Measurements from ENCODE around the gene SCAMP1. TPM values are rescaled to one million over a fixed set of nuclear protein-coding genes. Genes with fewer than 3 reads are reported as not detected.

SCAMP1 gene
- total and polyA plus RNA-seq, 4 experiments from 2014 or later = 28.9 to 38.3 (median 31.7) TPM

GRCh38 chr5:78501411-78502352, 141.3 kb downstream of the SCAMP1 start:
- no peaks in the 10 kb centered on the region for H3K36me3 ChIP-seq (ENCODE audit: insufficient read depth, low read length)
- H3K27me3 ChIP-seq (ENCODE audit: insufficient read depth, low read length) = peaks cover 10% of the 10 kb centered on the region
- no peaks in the 10 kb centered on the region for H3K4me1 ChIP-seq (ENCODE audit: insufficient read depth, low read length)
- DNase-seq = no peak
- POLR2A ChIA-PET (ENCODE audit: partially characterized antibody) = no interaction called here
- intact Hi-C loops (cut with micrococcal nuclease) = no loop called here
- Mint-ChIP-seq H3K36me3 (no peaks in the 10 kb centered on the region), H3K4me3 (no peak overlapping the region), H3K27me3 (peaks cover 26 to 53% of the 10 kb centered on the region in 2 donors), H3K27ac (no peak overlapping the region), H3K9me3 (no peaks in the 10 kb centered on the region), H3K4me1 (no peaks in the 10 kb centered on the region)
- no peaks in the 10 kb centered on the region for H3K9me3 ChIP-seq (ENCODE audit: control insufficient read depth in 1 of 2, low read length in 2 of 2)
- no peak overlapping the region for H3K27ac ChIP-seq (ENCODE audit: low read depth, low read length)
- CTCF ChIA-PET (ENCODE audit: partially characterized antibody) = no interaction called here
- H3K4me3 ChIP-seq (ENCODE audit: low read length in 2 of 2) = no peak overlapping the region

GRCh38 chr5:78503958-78504653, 143.7 kb downstream of the SCAMP1 start:
- Mint-ChIP-seq H3K4me3 (no peak overlapping the region), H3K9me3 (no peaks in the 10 kb centered on the region), H3K36me3 (no peaks in the 10 kb centered on the region), H3K4me1 (peaks cover 0 to 5% (median 3%) of the 10 kb centered on the region in 4 donors), H3K27ac (no peak overlapping the region), H3K27me3 (peaks cover 33 to 58% of the 10 kb centered on the region in 2 donors)
- Histone ChIP-seq H3K36me3 (ENCODE audit: insufficient read depth, low read length) (no peaks in the 10 kb centered on the region), H3K4me3 (ENCODE audit: low read length in 2 of 2) (no peak overlapping the region), H3K9me3 (ENCODE audit: control insufficient read depth in 1 of 2, low read length in 2 of 2) (no peaks in the 10 kb centered on the region), H3K4me1 (ENCODE audit: insufficient read depth, low read length) (peaks cover under 1% of the 10 kb centered on the region), H3K27ac (ENCODE audit: low read depth, low read length) (no peak overlapping the region), H3K27me3 (ENCODE audit: insufficient read depth, low read length) (peaks cover 12% of the 10 kb centered on the region)
- POLR2A ChIA-PET (ENCODE audit: partially characterized antibody) = no interaction called here
- intact Hi-C loops (cut with micrococcal nuclease) = no loop called here
- CTCF ChIA-PET (ENCODE audit: partially characterized antibody) = no interaction called here
- DNase-seq = no peak

- H3K9me3 ChIP-seq (ENCODE audit: control insufficient read depth in 1 of 2, low read length in 2 of 2) = no peaks in the 10 kb centered on the region
- no peak overlapping the region for H3K27ac Mint-ChIP-seq
- no peak overlapping the region for H3K27ac ChIP-seq (ENCODE audit: low read depth, low read length)
- H3K27me3 Mint-ChIP-seq = peaks cover 36 to 58% of the 10 kb centered on the region in 2 donors
- H3K4me1 Mint-ChIP-seq = peaks cover 6 to 12% (median 9%) of the 10 kb centered on the region in 4 donors
- ChIA-PET POLR2A (ENCODE audit: partially characterized antibody) (no interaction called here), CTCF (ENCODE audit: partially characterized antibody) (interaction anchor here (0.8 kb wide), 1 partner anchor 9 kb away, joined by 3 read pairs; no protein-coding TSS in a partner anchor)
- no peaks in the 10 kb centered on the region for H3K9me3 Mint-ChIP-seq
- no peak overlapping the region for H3K4me3 ChIP-seq (ENCODE audit: low read length in 2 of 2)
- DNase-seq = no peak
- no peak overlapping the region for H3K4me3 Mint-ChIP-seq
- H3K36me3 Mint-ChIP-seq = no peaks in the 10 kb centered on the region
- H3K27me3 ChIP-seq (ENCODE audit: insufficient read depth, low read length) = peaks cover 17% of the 10 kb centered on the region
- intact Hi-C loops (cut with micrococcal nuclease) = no loop called here
- H3K36me3 ChIP-seq (ENCODE audit: insufficient read depth, low read length) = no peaks in the 10 kb centered on the region
- H3K4me1 ChIP-seq (ENCODE audit: insufficient read depth, low read length) = peaks cover 9% of the 10 kb centered on the region
These were observed 144.6 kb downstream of the SCAMP1 start for GRCh38 chr5:78504704-78505677.

GRCh38 chr5:78505860-78506259, 145.4 kb downstream of the SCAMP1 start:
- Histone ChIP-seq H3K27ac (ENCODE audit: low read depth, low read length) (no peak overlapping the region), H3K4me1 (ENCODE audit: insufficient read depth, low read length) (peaks cover 9% of the 10 kb centered on the region), H3K4me3 (ENCODE audit: low read length in 2 of 2) (no peak overlapping the region), H3K27me3 (ENCODE audit: insufficient read depth, low read length) (peaks cover 17% of the 10 kb centered on the region), H3K9me3 (ENCODE audit: control insufficient read depth in 1 of 2, low read length in 2 of 2) (no peaks in the 10 kb centered on the region), H3K36me3 (ENCODE audit: insufficient read depth, low read length) (no peaks in the 10 kb centered on the region)
- intact Hi-C loops (cut with micrococcal nuclease) = no loop called here
- no peaks in the 10 kb centered on the region for H3K36me3 Mint-ChIP-seq
- no peak for DNase-seq
- H3K9me3 Mint-ChIP-seq = no peaks in the 10 kb centered on the region
- ChIA-PET POLR2A (ENCODE audit: partially characterized antibody) (no interaction called here), CTCF (ENCODE audit: partially characterized antibody) (interaction anchor here (0.8 kb wide), 1 partner anchor 10 kb away, joined by 3 read pairs; no protein-coding TSS in a partner anchor)
- peaks cover 29 to 57% of the 10 kb centered on the region in 2 donors for H3K27me3 Mint-ChIP-seq
- H3K4me1 Mint-ChIP-seq = peaks cover 9 to 19% (median 10%) of the 10 kb centered on the region in 4 donors
- H3K27ac Mint-ChIP-seq = no peak overlapping the region
- H3K4me3 Mint-ChIP-seq = no peak overlapping the region

GRCh38 chr5:78506261-78507024, 146.0 kb downstream of the SCAMP1 start:
- H3K4me3 ChIP-seq (ENCODE audit: low read length in 2 of 2) = no peak overlapping the region
- H3K4me1 ChIP-seq (ENCODE audit: insufficient read depth, low read length) = peaks cover 9% of the 10 kb centered on the region
- no peaks in the 10 kb centered on the region for H3K9me3 ChIP-seq (ENCODE audit: control insufficient read depth in 1 of 2, low read length in 2 of 2)
- CTCF ChIA-PET (ENCODE audit: partially characterized antibody) = no interaction called here
- H3K36me3 ChIP-seq (ENCODE audit: insufficient read depth, low read length) = no peaks in the 10 kb centered on the region
- peaks cover 17% of the 10 kb centered on the region for H3K27me3 ChIP-seq (ENCODE audit: insufficient read depth, low read length)
- H3K27me3 Mint-ChIP-seq = peaks cover 29 to 58% of the 10 kb centered on the region in 2 donors
- H3K27ac Mint-ChIP-seq = no peak overlapping the region
- POLR2A ChIA-PET (ENCODE audit: partially characterized antibody) = no interaction called here
- no peaks in the 10 kb centered on the region for H3K36me3 Mint-ChIP-seq
- H3K9me3 Mint-ChIP-seq = no peaks in the 10 kb centered on the region
- intact Hi-C loops (cut with micrococcal nuclease) = no loop called here
- DNase-seq = no peak
- peaks cover 9 to 20% (median 10%) of the 10 kb centered on the region in 4 donors for H3K4me1 Mint-ChIP-seq
- H3K4me3 Mint-ChIP-seq = no peak overlapping the region
- H3K27ac ChIP-seq (ENCODE audit: low read depth, low read length) = no peak overlapping the region

- peaks cover 11% of the 10 kb centered on the region for H3K27me3 ChIP-seq (ENCODE audit: insufficient read depth, low read length)
- H3K27ac Mint-ChIP-seq = no peak overlapping the region
- no peak overlapping the region for H3K4me3 Mint-ChIP-seq
- H3K36me3 ChIP-seq (ENCODE audit: insufficient read depth, low read length) = no peaks in the 10 kb centered on the region
- no peaks in the 10 kb centered on the region for H3K9me3 Mint-ChIP-seq
- no peak overlapping the region for H3K27ac ChIP-seq (ENCODE audit: low read depth, low read length)
- H3K36me3 Mint-ChIP-seq = no peaks in the 10 kb centered on the region
- H3K4me1 Mint-ChIP-seq = peaks cover 9 to 20% (median 10%) of the 10 kb centered on the region in 4 donors
- H3K9me3 ChIP-seq (ENCODE audit: control insufficient read depth in 1 of 2, low read length in 2 of 2) = no peaks in the 10 kb centered on the region
- no peak for DNase-seq
- ChIA-PET CTCF (ENCODE audit: partially characterized antibody) (no interaction called here), POLR2A (ENCODE audit: partially characterized antibody) (no interaction called here)
- peaks cover 9% of the 10 kb centered on the region for H3K4me1 ChIP-seq (ENCODE audit: insufficient read depth, low read length)
- H3K27me3 Mint-ChIP-seq = peaks cover 27 to 56% of the 10 kb centered on the region in 2 donors
- intact Hi-C loops (cut with micrococcal nuclease) = no loop called here
- H3K4me3 ChIP-seq (ENCODE audit: low read length in 2 of 2) = no peak overlapping the region
These were observed 147.1 kb downstream of the SCAMP1 start for GRCh38 chr5:78507531-78507930.

Measured in CD4-positive, alpha-beta memory T cell (primary cell).